A549 (cell line): ENCODE measurements around the gene CERS4.

Source experiments
- BHLHE40 ChIP-seq: IDR thresholded peaks from 2 replicates; pipeline ENCODE4 v1.6.1; 2012; ENCODE audit warnings: low read depth, low read length, inconsistent platforms
- MAZ ChIP-seq: fragments of 150-350 bp; IDR thresholded peaks from 2 replicates; pipeline ENCODE4 v1.6.1; 2014; ENCODE audit warnings: antibody characterized with exemption, low read depth, low read length, borderline replicate concordance
- RAD21 ChIP-seq, 2 experiments: fragments of >200 bp in 1 of 2; sonication (Bioruptor Twin) in 1 of 2; formaldehyde crosslinking in 1 of 2; IDR thresholded peaks in 1 of 2; conservative IDR thresholded peaks in 1 of 2; 2 replicates in 1 of 2; 3 replicates in 1 of 2; pipeline ENCODE4 v1.6.1; 2012 to 2018; ENCODE audit warnings: inconsistent platforms in 1 of 2
- TP53 ChIP-seq: fragments of 250-450 bp; sonication (Bioruptor Pico); IDR thresholded peaks from 2 replicates; pipeline ENCODE4 v1.5.0; 2021; ENCODE audit warnings: mild to moderate bottlenecking, moderate library complexity
- TF ChIP-seq, protein P1 (sequence below): IDR thresholded peaks from 2 replicates; pipeline ENCODE4 v1.6.1; 2012
- TF ChIP-seq, protein P2 (sequence below): fragments of >200 bp; sonication (Bioruptor Twin); formaldehyde crosslinking; IDR thresholded peaks from 3 replicates; pipeline ENCODE4 v1.5.1; 2016

DNA sequence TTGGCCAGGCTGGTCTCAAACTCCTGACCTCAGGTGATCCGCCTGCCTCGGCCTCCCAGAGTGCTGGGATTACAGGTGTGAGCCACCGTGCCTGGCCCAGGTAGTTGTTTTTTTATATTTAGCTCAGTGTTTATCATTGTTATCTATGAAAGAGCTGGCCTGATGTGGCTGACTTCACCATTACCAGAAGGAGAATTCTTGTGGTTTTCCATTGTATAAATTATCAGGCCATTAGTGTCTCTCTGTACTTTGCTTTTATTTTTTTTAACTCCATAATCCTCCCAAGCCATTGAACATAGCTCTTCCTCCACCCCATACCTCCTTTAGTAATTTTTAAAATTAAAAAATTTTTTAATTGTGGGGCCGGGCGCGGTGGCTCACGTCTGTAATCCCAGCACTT lies 24.2 kb downstream of the CERS4 start:
- no peak for TF ChIP-seq TP53 (CRISPR knock-in tag)
- TF ChIP-seq RAD21 (conservative IDR thresholded peaks at IDR 0.05 in 1 of 2, IDR thresholded peaks at IDR 0.05 in 1 of 2) = no peak
- TF ChIP-seq, protein P1, sequence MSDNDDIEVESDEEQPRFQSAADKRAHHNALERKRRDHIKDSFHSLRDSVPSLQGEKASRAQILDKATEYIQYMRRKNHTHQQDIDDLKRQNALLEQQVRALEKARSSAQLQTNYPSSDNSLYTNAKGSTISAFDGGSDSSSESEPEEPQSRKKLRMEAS = no peak
- no peak for TF ChIP-seq BHLHE40
- TF ChIP-seq MAZ = no peak
- TF ChIP-seq, protein P2, sequence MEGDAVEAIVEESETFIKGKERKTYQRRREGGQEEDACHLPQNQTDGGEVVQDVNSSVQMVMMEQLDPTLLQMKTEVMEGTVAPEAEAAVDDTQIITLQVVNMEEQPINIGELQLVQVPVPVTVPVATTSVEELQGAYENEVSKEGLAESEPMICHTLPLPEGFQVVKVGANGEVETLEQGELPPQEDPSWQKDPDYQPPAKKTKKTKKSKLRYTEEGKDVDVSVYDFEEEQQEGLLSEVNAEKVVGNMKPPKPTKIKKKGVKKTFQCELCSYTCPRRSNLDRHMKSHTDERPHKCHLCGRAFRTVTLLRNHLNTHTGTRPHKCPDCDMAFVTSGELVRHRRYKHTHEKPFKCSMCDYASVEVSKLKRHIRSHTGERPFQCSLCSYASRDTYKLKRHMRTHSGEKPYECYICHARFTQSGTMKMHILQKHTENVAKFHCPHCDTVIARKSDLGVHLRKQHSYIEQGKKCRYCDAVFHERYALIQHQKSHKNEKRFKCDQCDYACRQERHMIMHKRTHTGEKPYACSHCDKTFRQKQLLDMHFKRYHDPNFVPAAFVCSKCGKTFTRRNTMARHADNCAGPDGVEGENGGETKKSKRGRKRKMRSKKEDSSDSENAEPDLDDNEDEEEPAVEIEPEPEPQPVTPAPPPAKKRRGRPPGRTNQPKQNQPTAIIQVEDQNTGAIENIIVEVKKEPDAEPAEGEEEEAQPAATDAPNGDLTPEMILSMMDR = no peak
